ENCODE data around the gene IFT74. TPM values are rescaled to one million over a fixed set of nuclear protein-coding genes. Genes with fewer than 3 reads are reported as not detected.

IFT74 gene
- total RNA-seq, 8 experiments from 2014 or later = 13.9 to 28.8 (median 17.0) TPM

DNA sequence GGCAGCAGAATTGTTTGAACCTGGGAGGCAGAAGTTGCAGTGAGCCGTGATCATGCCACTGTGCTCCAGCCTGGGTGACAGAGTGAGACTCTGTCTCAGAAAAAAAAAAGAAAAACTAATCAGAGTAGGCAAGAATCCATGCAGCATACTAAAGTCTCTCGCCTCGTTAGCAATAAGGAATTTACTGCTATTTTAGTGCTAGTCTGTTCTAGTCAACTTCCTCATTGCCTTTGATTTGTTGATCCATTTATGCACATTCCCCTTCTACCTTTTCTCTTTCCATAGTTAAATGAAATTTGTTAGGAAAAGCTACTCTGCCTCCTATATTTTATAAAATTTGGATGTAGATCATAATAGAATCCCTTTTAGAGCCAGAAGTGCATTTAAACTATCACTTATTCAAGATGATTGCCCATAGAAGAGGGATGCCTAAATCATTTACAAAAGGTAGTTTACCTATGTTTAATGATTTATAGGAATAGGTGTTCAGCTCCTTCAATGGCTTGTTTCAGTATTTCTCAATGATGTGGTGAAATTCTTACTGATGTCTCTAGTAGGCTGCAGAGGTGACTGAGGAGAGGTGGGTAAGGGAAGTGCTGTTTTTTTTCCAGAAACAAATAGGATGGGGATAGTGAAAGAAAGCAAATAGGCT lies 47.3 kb downstream of the IFT74 start:
- no peak overlapping the region for H3K27ac ChIP-seq
- in situ Hi-C loops (cut with MboI; ENCODE audit: low pct_unique_long_range_greater_than_20kb in 2 of 9, low sequenced_read_pairs in 9 of 9, unreplicated experiment in 9 of 9) = no loop called here
- ATAC-seq (replicated peaks in 6 of 8) = no peak
- H3K4me1 ChIP-seq (replicated peaks in 1 of 2) = no peaks in the 10 kb centered on the region
- 69 to 94% (median 80%) methylated on average over 2 to 3 of the region's 3 CpGs; no CpG with 5 or more reads in 5 of the 10 experiments for WGBS, 10 experiments
- no peak overlapping the region for H3K4me3 ChIP-seq

DNA sequence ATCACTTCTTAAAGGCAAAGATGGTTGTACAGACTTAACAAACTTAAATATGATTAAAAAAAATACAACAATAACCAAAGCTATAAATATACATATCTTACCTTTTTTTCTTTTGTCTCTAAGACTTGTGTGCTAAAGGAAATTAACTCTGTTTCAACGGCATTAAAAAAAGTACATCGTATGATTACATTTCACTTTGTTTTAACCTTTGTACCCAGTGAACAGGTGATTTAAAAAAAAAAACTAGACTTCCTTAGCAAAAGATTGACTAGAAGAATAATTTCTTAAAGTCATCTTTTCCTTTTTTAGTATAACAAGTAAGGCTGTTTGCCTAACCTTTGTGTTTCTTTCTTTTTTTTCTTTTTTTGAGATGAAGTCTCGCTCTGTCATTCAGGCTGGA lies 49.3 kb downstream of the IFT74 start, which contains the start of gene LRRC19:
TSS of gene LRRC19 (minus strand) at position 182 of the 400 bp plus-strand sequence. CDS start 5,978 bp downstream, outside the sequence.
- no peak within 1 kb of the TSS for H3K27ac ChIP-seq
- H3K4me1 ChIP-seq (replicated peaks in 1 of 2) = no peaks in the 10 kb centered on the region
- in situ Hi-C loops (cut with MboI; ENCODE audit: low pct_unique_long_range_greater_than_20kb in 2 of 9, low sequenced_read_pairs in 9 of 9, unreplicated experiment in 9 of 9) = no loop called here
- no peak for ATAC-seq (replicated peaks in 6 of 8)
- 81 to 100% (median 97%) methylated on average over 2 to 3 of the region's 3 CpGs; no CpG with 5 or more reads in 1 of the 10 experiments for WGBS, 10 experiments
- no peak within 1 kb of the TSS for H3K4me3 ChIP-seq

DNA sequence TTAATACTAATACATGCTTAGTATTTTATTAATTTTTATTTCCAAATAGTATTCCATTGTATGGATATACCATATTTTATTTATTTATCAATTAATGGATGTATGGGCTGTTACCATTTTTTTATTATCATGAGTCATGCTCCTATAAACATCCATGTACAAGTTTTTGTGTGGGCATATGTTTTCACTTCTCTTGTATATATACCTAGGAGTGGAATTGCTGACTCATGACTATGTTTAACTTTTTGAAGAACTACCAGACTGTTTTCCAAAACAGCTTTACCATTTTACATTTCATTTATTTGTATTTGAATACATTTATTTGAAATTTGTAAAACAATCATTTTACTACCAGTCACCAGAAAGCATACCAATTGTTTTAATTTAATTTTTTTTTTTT lies 63.4 kb downstream of the IFT74 start:
- no peak overlapping the region for H3K27ac ChIP-seq
- in situ Hi-C loops (cut with MboI; ENCODE audit: low pct_unique_long_range_greater_than_20kb in 2 of 9, low sequenced_read_pairs in 9 of 9, unreplicated experiment in 9 of 9) = no loop called here
- H3K4me1 ChIP-seq (replicated peaks in 1 of 2) = no peaks in the 10 kb centered on the region
- H3K4me3 ChIP-seq = no peak overlapping the region
- ATAC-seq (replicated peaks in 6 of 8) = no peak

DNA sequence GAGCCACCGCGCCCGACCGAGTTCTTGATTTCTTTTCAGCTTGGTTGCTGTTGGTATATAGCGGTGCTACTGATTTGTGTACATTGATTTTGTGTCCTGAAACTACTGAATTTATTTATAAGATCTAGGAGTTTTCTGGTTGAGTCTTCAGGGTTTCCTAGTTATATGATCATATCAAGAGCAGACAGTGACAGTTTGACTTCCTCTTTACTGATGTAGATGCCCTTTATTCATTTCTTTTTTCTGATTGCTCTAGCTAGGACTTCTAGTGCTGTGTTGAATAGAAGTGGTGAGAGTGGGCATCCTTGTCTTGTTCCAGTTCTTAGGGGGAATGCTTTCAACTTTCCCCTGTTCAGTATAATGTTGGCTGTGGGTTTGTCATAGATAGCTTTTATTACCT lies 66.7 kb downstream of the IFT74 start:
- H3K4me3 ChIP-seq = no peak overlapping the region
- ATAC-seq (replicated peaks in 6 of 8) = no peak
- 69 to 100% (median 98%) methylated on average over 1 to 5 of the region's 5 CpGs; no CpG with 5 or more reads in 4 of the 10 experiments for WGBS, 10 experiments

DNA sequence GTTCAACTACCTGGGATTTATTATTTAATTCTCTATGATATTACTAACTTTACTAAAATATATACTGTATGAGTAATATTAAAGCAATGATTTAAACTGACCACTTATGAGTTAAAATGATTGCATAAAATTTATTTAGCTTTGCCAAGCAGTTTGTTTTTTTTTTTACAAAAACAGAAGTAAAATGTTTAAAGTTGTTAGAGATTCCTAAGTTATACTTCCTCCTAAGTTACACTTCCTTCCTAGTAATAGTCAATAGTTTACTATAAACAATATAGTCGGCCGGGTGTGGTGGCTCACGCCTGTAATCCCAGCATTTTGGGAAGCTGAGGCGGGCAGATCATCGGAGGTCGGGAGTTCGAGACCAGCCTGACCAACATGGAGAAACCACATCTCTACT lies 73.0 kb downstream of the IFT74 start:
- H3K4me3 ChIP-seq = no peak overlapping the region
- no peaks in the 10 kb centered on the region for H3K4me1 ChIP-seq (replicated peaks in 1 of 2)
- ATAC-seq (replicated peaks in 6 of 8) = no peak
- in situ Hi-C loops (cut with MboI; ENCODE audit: low pct_unique_long_range_greater_than_20kb in 2 of 9, low sequenced_read_pairs in 9 of 9, unreplicated experiment in 9 of 9) = loop anchor here in 3 of 9 experiments (25.0 kb wide), 3 partner anchors 233 to 508 kb away; partner anchors contain the start of genes MOB3B (in 2 of the 3) and EQTN (in 1 of the 3)
- WGBS, 10 experiments = 80 to 98% (median 93%) methylated on average over 1 to 7 of the region's 7 CpGs; no CpG with 5 or more reads in 3 of the 10 experiments
- no peak overlapping the region for H3K27ac ChIP-seq

More for the DNA sequence above, 66.7 kb downstream of the IFT74 start:
- no peaks in the 10 kb centered on the region for H3K4me1 ChIP-seq (replicated peaks in 1 of 2)
- H3K27ac ChIP-seq = no peak overlapping the region
- in situ Hi-C loops (cut with MboI; ENCODE audit: low pct_unique_long_range_greater_than_20kb in 2 of 9, low sequenced_read_pairs in 9 of 9, unreplicated experiment in 9 of 9) = no loop called here

DNA sequence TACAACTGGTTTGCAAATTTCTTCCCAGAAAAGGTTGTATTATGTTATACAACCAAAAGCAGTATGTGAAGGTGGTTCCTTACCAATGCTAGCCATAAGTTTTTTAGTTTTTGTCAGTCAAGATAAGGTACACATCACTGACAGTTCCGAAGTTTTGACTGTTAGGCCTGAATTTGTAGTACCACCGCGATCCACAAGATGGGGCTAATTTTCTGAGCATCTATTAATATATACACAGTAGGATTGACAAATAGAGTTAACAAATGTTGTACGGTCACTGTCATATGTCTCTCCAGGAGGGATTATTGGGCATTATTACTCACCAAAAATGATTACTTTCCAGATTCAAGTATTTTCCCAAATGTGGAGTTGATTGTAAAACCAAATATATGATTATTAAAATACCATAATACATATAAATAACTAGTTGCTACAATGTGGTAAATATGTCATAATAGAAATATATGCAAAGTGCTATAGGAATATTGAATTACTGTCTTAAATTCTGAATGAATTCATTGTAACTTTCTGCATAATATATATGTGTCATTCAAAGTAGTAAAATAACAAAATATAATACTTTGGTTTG lies 77.7 kb downstream of the IFT74 start:
- in situ Hi-C loops (cut with MboI; ENCODE audit: low pct_unique_long_range_greater_than_20kb in 2 of 9, low sequenced_read_pairs in 9 of 9, unreplicated experiment in 9 of 9) = loop anchor here in 3 of 9 experiments (10.0 to 25.0 kb wide), 4 partner anchors 228 to 503 kb away; partner anchors contain the start of genes MOB3B (in 2 of the 3) and EQTN (in 1 of the 3)
- Histone ChIP-seq H3K27ac (no peak overlapping the region), H3K4me3 (no peak overlapping the region), H3K4me1 (replicated peaks in 1 of 2) (no peaks in the 10 kb centered on the region)
- 0 to 31% (median 17%) methylated on average over 1 to 4 of the region's 4 CpGs for WGBS, 10 experiments
- ATAC-seq (replicated peaks in 6 of 8) = peak in 4 of 8 experiments; percentile 30 to 72 (median 66)

DNA sequence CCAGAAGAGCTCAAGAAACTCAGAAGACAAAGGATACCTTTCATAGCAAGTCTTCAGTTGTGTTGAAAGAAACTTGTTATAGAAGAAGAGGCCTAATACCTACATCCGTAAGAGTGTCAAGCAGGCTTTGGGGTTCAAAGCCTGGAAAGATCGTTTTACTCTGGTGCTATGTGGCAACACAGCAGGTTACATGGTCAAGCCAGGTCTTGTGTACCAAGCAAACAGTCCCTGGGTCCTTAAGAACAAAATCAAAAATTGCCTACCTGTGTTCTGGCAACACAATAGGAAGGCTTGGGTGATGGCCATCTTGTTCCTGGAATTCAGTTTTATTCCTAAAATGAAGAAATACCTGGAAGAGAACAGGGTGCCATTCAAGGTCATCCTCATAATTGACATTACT lies 81.3 kb downstream of the IFT74 start:
- 80 to 100% (median 100%) methylated on average over 1 to 2 of the region's 2 CpGs; no CpG with 5 or more reads in 2 of the 10 experiments for WGBS, 10 experiments
- in situ Hi-C loops (cut with MboI; ENCODE audit: low pct_unique_long_range_greater_than_20kb in 2 of 9, low sequenced_read_pairs in 9 of 9, unreplicated experiment in 9 of 9) = loop anchor here in 3 of 9 experiments (10.0 to 25.0 kb wide), 4 partner anchors 225 to 500 kb away; partner anchors contain the start of genes MOB3B (in 2 of the 3) and EQTN (in 1 of the 3)
- no peak overlapping the region for H3K4me3 ChIP-seq
- no peak for ATAC-seq (replicated peaks in 6 of 8)
- H3K4me1 ChIP-seq (replicated peaks in 1 of 2) = no peaks in the 10 kb centered on the region
- no peak overlapping the region for H3K27ac ChIP-seq

DNA sequence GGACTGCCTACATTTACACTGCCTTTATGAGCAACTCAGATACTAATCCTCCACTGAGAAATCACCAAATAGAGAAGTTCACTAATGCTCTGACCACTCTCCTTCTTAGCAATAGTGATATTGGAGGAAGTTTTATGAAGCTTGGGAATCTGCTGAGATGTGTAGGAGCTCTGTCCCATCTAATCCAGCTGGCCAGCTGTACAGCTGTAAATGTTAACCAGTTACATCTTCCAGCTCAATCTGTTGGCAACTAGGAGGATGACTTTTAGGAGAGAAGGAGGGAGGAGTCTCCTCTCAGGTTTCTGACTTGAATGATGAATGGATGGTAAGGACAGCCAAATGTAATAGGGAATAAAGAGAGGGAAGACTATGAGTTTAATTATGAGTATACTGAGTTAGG lies 85.5 kb downstream of the IFT74 start:
- no peak overlapping the region for H3K27ac ChIP-seq
- no peak overlapping the region for H3K4me3 ChIP-seq
- no peaks in the 10 kb centered on the region for H3K4me1 ChIP-seq (replicated peaks in 1 of 2)
- in situ Hi-C loops (cut with MboI; ENCODE audit: low pct_unique_long_range_greater_than_20kb in 2 of 9, low sequenced_read_pairs in 9 of 9, unreplicated experiment in 9 of 9) = loop anchor here in 3 of 9 experiments (25.0 kb wide), 3 partner anchors 221 to 496 kb away; partner anchors contain the start of genes MOB3B (in 2 of the 3) and EQTN (in 1 of the 3)
- no peak for ATAC-seq (replicated peaks in 6 of 8)

DNA sequence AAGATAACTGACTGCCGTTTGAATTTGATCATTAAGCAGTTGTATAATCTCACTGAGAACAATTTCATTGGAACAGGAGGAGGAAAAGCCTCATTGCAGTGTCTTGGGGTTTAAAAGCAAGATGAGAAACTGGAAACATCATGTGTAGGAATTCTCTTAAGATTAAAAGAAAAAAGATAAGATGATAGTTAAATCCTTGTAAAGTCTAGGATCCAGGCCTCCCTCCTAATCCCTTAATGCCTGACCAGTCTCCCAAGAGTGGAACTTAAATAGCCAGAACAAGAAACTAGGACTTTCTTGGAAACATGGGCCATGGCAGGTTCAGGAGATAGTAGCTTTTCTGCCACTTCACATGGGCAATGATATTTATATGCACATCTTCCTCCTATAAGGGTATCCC lies 86.3 kb downstream of the IFT74 start:
- ATAC-seq (replicated peaks in 6 of 8) = no peak
- 0 to 100% (median 85%) methylated on average over 1 of the region's 1 CpG; no CpG with 5 or more reads in 2 of the 10 experiments for WGBS, 10 experiments
- H3K4me3 ChIP-seq = no peak overlapping the region
- H3K4me1 ChIP-seq (replicated peaks in 1 of 2) = no peaks in the 10 kb centered on the region
- in situ Hi-C loops (cut with MboI; ENCODE audit: low pct_unique_long_range_greater_than_20kb in 2 of 9, low sequenced_read_pairs in 9 of 9, unreplicated experiment in 9 of 9) = loop anchor here in 3 of 9 experiments (25.0 kb wide), 3 partner anchors 220 to 495 kb away; partner anchors contain the start of genes MOB3B (in 2 of the 3) and EQTN (in 1 of the 3)
- no peak overlapping the region for H3K27ac ChIP-seq

DNA sequence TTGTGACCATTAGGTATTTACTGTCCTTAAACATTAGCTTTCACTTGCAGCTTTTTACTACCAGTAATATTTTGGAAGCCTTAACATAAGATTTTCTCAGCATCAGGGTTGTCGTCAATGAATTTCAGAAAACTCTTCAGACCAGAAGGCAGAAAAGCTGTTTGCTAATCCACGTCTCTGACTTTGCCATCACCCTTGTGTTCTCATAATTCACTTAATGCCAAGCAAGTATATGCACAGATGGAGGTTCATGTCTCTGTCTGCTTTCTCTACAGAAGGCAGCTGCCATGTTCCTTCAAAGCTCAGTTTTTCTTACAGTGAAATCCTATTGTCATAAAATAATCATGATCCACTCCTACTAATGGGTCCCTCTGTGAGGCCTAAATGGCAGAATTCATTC lies 87.0 kb downstream of the IFT74 start:
- Histone ChIP-seq H3K4me1 (replicated peaks in 1 of 2) (no peaks in the 10 kb centered on the region), H3K27ac (no peak overlapping the region), H3K4me3 (no peak overlapping the region)
- in situ Hi-C loops (cut with MboI; ENCODE audit: low pct_unique_long_range_greater_than_20kb in 2 of 9, low sequenced_read_pairs in 9 of 9, unreplicated experiment in 9 of 9) = loop anchor here in 3 of 9 experiments (25.0 kb wide), 3 partner anchors 219 to 494 kb away; partner anchors contain the start of genes MOB3B (in 2 of the 3) and EQTN (in 1 of the 3)
- WGBS, 10 experiments = 70 to 100% (median 89%) methylated on average over 1 to 2 of the region's 2 CpGs; no CpG with 5 or more reads in 4 of the 10 experiments
- no peak for ATAC-seq (replicated peaks in 6 of 8)

DNA sequence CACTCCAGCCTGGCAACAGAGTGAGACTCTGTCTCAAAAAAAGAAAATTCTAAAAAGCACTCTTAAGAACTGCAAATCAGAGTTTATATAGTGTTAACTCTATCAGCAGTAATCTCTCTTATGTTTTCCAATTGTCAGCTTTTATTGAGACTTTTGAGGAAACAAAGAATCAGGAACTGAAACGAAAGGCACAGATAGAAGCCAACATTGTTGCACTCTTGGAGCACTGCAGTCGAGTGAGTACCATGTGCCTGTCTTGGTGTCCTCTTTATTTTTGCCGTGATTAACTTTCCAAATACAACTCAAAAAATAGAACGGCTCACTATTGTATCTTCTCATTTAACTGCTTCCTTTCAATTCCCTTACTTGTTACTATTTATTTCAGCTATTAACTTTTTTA lies 90.9 kb downstream of the IFT74 start:
- Histone ChIP-seq H3K4me3 (no peak overlapping the region), H3K4me1 (replicated peaks in 1 of 2) (no peaks in the 10 kb centered on the region), H3K27ac (no peak overlapping the region)
- in situ Hi-C loops (cut with MboI; ENCODE audit: low pct_unique_long_range_greater_than_20kb in 2 of 9, low sequenced_read_pairs in 9 of 9, unreplicated experiment in 9 of 9) = loop anchor here in 3 of 9 experiments (25.0 kb wide), 3 partner anchors 215 to 490 kb away; partner anchors contain the start of genes MOB3B (in 2 of the 3) and EQTN (in 1 of the 3)
- 84 to 100% (median 93%) methylated on average over 1 to 4 of the region's 4 CpGs for WGBS, 10 experiments
- no peak for ATAC-seq (replicated peaks in 6 of 8)

DNA sequence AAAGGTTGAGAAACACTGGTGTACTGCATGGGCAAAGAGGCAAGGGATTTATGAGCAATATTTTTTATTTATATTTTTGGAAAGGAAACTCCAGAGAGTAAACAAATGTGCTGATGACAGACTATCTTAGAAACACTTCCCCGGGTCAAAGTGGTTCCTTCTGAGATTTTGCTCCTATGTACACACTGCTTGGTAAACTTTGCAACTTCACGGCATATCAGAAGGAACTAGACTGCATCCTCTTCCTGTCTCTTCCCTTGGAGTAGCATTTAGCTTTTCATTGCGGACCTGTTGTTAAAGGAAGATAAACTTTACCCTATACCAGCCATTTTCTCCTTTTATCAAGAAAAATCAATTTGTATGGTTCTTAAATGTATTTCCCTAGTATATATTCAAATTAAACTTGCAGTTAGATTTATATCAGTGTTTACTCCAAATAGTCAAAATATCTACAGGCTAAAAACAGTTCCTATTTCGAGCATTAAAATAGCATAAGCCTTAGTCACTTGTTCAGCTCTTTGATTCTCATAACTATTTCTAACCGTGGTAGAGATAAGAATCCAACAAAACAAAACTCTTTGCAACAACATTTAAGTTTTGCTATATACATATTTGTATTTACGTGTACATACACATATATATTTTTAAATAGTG lies 97.3 kb downstream of the IFT74 start:
- Histone ChIP-seq H3K4me3 (no peak overlapping the region), H3K4me1 (replicated peaks in 1 of 2) (no peaks in the 10 kb centered on the region), H3K27ac (no peak overlapping the region)
- no peak for ATAC-seq (replicated peaks in 6 of 8)
- in situ Hi-C loops (cut with MboI; ENCODE audit: low pct_unique_long_range_greater_than_20kb in 2 of 9, low sequenced_read_pairs in 9 of 9, unreplicated experiment in 9 of 9) = no loop called here
- 61 to 100% (median 76%) methylated on average over 2 to 6 of the region's 6 CpGs for WGBS, 10 experiments

DNA sequence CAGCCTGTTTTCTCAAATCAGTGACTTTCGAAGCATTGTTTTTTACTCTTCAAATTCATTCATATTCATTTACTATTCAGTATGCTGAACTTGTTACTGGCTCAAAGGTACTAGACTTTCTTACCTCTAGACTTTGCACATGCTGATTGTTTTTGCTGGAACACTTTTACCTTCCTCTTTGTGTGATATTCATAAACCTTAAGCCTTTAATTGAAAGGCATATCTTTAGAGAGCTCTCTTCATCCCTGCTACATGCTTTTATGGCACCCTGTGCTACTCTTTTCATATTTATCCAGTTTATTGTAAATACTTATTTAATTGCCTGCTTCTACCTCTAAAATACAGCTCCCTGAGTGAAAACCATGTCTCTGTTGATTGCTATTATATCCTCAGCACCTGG lies 97.9 kb downstream of the IFT74 start:
- in situ Hi-C loops (cut with MboI; ENCODE audit: low pct_unique_long_range_greater_than_20kb in 2 of 9, low sequenced_read_pairs in 9 of 9, unreplicated experiment in 9 of 9) = no loop called here
- Histone ChIP-seq H3K4me1 (replicated peaks in 1 of 2) (no peaks in the 10 kb centered on the region), H3K4me3 (no peak overlapping the region), H3K27ac (no peak overlapping the region)
- 82 to 100% (median 100%) methylated on average over 1 of the region's 1 CpG; no CpG with 5 or more reads in 2 of the 10 experiments for WGBS, 10 experiments
- ATAC-seq (replicated peaks in 6 of 8) = no peak
